PFSK-1 (cell line): ENCODE data around the gene CASR.

Experiments used
- FOXP2 ChIP-seq: optimal IDR thresholded peaks from 2 replicates; pipeline ENCODE3; 2011; ENCODE audit warnings: borderline replicate concordance, control low read depth, inconsistent platforms; ENCODE audit not compliant: insufficient read depth; ENCODE audit errors: extremely low read length, extremely low read depth
- POLR2AphosphoS5 ChIP-seq: IDR thresholded peaks from 2 replicates; pipeline ENCODE4 v1.6.1; 2012; ENCODE audit warnings: low read depth, mild to moderate bottlenecking, control low read depth, low read length, moderate library complexity
- SIN3A ChIP-seq: IDR thresholded peaks from 2 replicates; pipeline ENCODE4 v1.6.1; 2012; ENCODE audit warnings: mild to moderate bottlenecking, low read length, moderate library complexity, borderline replicate concordance; ENCODE audit not compliant: insufficient read depth
- TAF1 ChIP-seq: IDR thresholded peaks from 2 replicates; pipeline ENCODE4 v1.6.1; 2012; ENCODE audit warnings: low read length, control low read depth, borderline replicate concordance; ENCODE audit not compliant: insufficient read depth
- TF ChIP-seq, protein P1 (sequence below), 2 experiments: IDR thresholded peaks; 2 replicates each; pipeline versions ENCODE4 v1.6.1 to v1.8.0; 2011 to 2012; ENCODE audit warnings: low read depth in 2 of 2, low read length in 2 of 2, control low read depth in 1 of 2, inconsistent platforms in 1 of 2, mild to moderate bottlenecking in 1 of 2, moderate library complexity in 1 of 2; ENCODE audit not compliant: insufficient read depth in 1 of 2

Gene CASR

GRCh38 chr3:122186372-122186771, 2.9 kb downstream of the CASR start:
- no peak for TF ChIP-seq FOXP2
- no peak for TF ChIP-seq TAF1
- no peak for TF ChIP-seq SIN3A
- no peak for TF ChIP-seq POLR2AphosphoS5
- TF ChIP-seq, protein P1, sequence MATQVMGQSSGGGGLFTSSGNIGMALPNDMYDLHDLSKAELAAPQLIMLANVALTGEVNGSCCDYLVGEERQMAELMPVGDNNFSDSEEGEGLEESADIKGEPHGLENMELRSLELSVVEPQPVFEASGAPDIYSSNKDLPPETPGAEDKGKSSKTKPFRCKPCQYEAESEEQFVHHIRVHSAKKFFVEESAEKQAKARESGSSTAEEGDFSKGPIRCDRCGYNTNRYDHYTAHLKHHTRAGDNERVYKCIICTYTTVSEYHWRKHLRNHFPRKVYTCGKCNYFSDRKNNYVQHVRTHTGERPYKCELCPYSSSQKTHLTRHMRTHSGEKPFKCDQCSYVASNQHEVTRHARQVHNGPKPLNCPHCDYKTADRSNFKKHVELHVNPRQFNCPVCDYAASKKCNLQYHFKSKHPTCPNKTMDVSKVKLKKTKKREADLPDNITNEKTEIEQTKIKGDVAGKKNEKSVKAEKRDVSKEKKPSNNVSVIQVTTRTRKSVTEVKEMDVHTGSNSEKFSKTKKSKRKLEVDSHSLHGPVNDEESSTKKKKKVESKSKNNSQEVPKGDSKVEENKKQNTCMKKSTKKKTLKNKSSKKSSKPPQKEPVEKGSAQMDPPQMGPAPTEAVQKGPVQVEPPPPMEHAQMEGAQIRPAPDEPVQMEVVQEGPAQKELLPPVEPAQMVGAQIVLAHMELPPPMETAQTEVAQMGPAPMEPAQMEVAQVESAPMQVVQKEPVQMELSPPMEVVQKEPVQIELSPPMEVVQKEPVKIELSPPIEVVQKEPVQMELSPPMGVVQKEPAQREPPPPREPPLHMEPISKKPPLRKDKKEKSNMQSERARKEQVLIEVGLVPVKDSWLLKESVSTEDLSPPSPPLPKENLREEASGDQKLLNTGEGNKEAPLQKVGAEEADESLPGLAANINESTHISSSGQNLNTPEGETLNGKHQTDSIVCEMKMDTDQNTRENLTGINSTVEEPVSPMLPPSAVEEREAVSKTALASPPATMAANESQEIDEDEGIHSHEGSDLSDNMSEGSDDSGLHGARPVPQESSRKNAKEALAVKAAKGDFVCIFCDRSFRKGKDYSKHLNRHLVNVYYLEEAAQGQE (IDR thresholded peaks at IDR 0.05; ENCODE audit: insufficient read depth in 1 of 2, low read depth in 2 of 2, low read length in 2 of 2): no peak

DNA sequence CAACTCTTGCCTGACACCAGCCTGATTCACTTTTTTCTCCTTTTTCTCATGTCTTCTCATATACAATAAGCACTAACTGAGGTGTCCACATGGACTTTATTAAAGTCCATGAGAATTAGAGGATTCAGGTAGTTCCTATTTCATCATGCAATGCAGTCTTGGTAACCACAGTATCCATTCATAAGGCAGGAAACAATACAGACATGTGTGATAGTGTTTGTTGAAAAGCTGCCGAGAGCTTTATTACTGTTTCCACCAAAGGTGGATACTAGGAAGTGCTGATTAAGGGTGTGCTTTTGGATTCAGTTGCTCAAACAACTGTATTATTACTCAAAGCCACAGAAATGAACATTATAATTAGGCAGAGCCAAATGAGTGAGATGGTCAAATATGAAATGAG, 5.3 kb downstream of the CASR start:
- TF ChIP-seq POLR2AphosphoS5 (no peak), TAF1 (no peak), FOXP2 (no peak), SIN3A (no peak)
- TF ChIP-seq, protein P1 (IDR thresholded peaks at IDR 0.05; ENCODE audit: insufficient read depth in 1 of 2, low read depth in 2 of 2, low read length in 2 of 2): no peak

GRCh38 chr3:122189357-122189756, 5.9 kb downstream of the CASR start:
- TF ChIP-seq, protein P1 (IDR thresholded peaks at IDR 0.05; ENCODE audit: insufficient read depth in 1 of 2, low read depth in 2 of 2, low read length in 2 of 2): no peak
- no peak for TF ChIP-seq POLR2AphosphoS5
- no peak for TF ChIP-seq FOXP2
- TF ChIP-seq TAF1: no peak
- TF ChIP-seq SIN3A: no peak

GRCh38 chr3:122190525-122190924, 7.1 kb downstream of the CASR start:
- TF ChIP-seq, protein P1 (IDR thresholded peaks at IDR 0.05; ENCODE audit: insufficient read depth in 1 of 2, low read depth in 2 of 2, low read length in 2 of 2): no peak
- TF ChIP-seq TAF1: no peak
- TF ChIP-seq FOXP2: no peak
- no peak for TF ChIP-seq POLR2AphosphoS5
- no peak for TF ChIP-seq SIN3A

- TF ChIP-seq FOXP2 (no peak), TAF1 (no peak), POLR2AphosphoS5 (no peak), SIN3A (no peak)
- TF ChIP-seq, protein P1 (IDR thresholded peaks at IDR 0.05; ENCODE audit: insufficient read depth in 1 of 2, low read depth in 2 of 2, low read length in 2 of 2): no peak
Observed at GRCh38 chr3:122198966-122199365, 15.5 kb downstream of the CASR start.
